Measurements from ENCODE around the gene SIM1.

DNA sequence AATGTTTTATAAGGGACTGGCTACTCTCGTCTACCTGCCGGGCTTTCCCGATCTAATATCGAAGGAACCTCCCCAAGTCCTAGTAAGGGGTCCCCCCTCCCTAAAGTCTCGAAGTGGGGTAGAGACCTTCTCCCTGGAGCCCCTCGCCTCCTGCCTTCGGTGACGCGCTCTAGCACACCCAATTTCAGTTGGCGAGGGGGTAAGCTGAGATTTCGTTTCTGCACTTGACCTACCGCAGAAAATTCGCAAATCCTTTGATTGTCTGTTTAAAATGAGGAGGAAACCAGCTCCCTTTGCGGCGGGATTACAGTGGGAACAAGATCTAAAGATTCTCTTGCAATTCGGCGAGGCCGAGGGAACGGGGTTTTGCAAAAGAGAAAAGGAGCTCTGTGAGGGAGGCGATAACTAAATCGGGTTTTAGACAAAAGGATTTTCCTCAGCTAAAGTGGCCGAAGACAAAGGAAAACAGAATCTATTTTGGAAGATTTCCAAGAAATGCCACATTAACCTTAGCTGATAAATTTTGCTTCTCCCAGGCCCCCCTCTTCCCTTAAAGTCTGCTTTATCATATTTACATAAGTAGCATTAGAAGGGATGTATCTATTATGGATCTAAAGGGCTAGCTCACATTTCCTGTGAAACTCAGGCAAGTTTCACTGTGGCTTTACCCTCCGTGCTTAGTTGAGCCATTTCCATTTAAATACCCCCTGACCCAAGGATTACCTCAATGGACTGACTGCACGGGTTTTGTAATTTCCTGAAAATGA lies 8.4 kb downstream of the SIM1 start:
- TF ChIP-seq FOSL1 (IDR thresholded peaks at IDR 0.05; ENCODE audit: low read depth): no peak
- no peak for TF ChIP-seq POLR2A (IDR thresholded peaks at IDR 0.05; ENCODE audit: borderline replicate concordance, extremely low read depth, insufficient read depth, insufficient read length)
- TF ChIP-seq RAD21 (IDR thresholded peaks at IDR 0.05; ENCODE audit: low read depth): no peak
- TF ChIP-seq EGR1 (IDR thresholded peaks at IDR 0.05; ENCODE audit: low read depth): no peak
- TF ChIP-seq ZFX (IDR thresholded peaks at IDR 0.05): no peak
- TF ChIP-seq CTCF (IDR thresholded peaks at IDR 0.05 in 2 of 3, conservative IDR thresholded peaks at IDR 0.05 in 1 of 3; ENCODE audit: borderline replicate concordance in 1 of 3, insufficient read depth in 1 of 3, low read depth in 2 of 3, low read length in 2 of 3): no peak
